Natural killer cell (primary cell): ENCODE results near the gene PHKB. TPM values are rescaled to one million over a fixed set of nuclear protein-coding genes. Genes with fewer than 3 reads are reported as not detected.

Source experiments
- ATAC-seq, 3 donors: fragments of 150-1000 bp in 2 of 3; fragments of 200-7000 bp in 1 of 3; cut with Tn5 transposase; 1 replicate in 1 of 3; 2 replicates in 2 of 3; pipeline ENCODE4 v1.10.0; 2021; ENCODE audit warnings: mild to moderate bottlenecking in 2 of 3, moderate library complexity in 2 of 3
- DNase-seq, 2 donors: peaks; one replicate each; pipeline versions ENCODE4 v3.0.0 to v3.0.0-alpha.2; 2013 to 2021; ENCODE audit warnings: mixed read lengths in 1 of 2
- H3K27ac ChIP-seq: one replicate; pipeline ENCODE4 v1.5.1; 2013; ENCODE audit warnings: mild to moderate bottlenecking, low read length
- H3K27me3 ChIP-seq: one replicate; pipeline ENCODE4 v1.6.1; 2013; ENCODE audit warnings: low read length; ENCODE audit not compliant: control insufficient read depth, insufficient read depth
- H3K36me3 ChIP-seq: one replicate; pipeline ENCODE4 v1.6.1; 2013; ENCODE audit warnings: low read length; ENCODE audit not compliant: control insufficient read depth, insufficient read depth
- H3K4me1 ChIP-seq: one replicate; pipeline ENCODE4 v1.6.1; 2013; ENCODE audit warnings: low read length; ENCODE audit not compliant: control insufficient read depth, insufficient read depth
- H3K4me3 ChIP-seq: one replicate; pipeline ENCODE4 v1.5.1; 2013; ENCODE audit warnings: low read length
- H3K9me3 ChIP-seq: one replicate; pipeline ENCODE4 v1.6.1; 2013; ENCODE audit warnings: low read length; ENCODE audit not compliant: control insufficient read depth, insufficient read depth
- H3K27ac Mint-ChIP-seq, 2 donors: one replicate each; pipeline ENCODE4 v1.8.0; 2022; ENCODE audit warnings: mild to moderate bottlenecking in 2 of 2, mixed read lengths in 2 of 2, moderate library complexity in 1 of 2
- H3K27me3 Mint-ChIP-seq, 2 donors: one replicate each; pipeline ENCODE4 v1.8.0; 2022; ENCODE audit warnings: low read depth in 2 of 2, mixed read lengths in 2 of 2
- H3K36me3 Mint-ChIP-seq: one replicate; pipeline ENCODE4 v1.8.0; 2022; ENCODE audit warnings: mixed read lengths
- H3K4me1 Mint-ChIP-seq, 2 donors: one replicate each; pipeline ENCODE4 v1.8.0; 2022; ENCODE audit warnings: mixed read lengths in 2 of 2
- H3K4me3 Mint-ChIP-seq: one replicate; pipeline ENCODE4 v1.8.0; 2022; ENCODE audit warnings: mild to moderate bottlenecking, moderate library complexity, mixed read lengths
- H3K9me3 Mint-ChIP-seq, 2 donors: one replicate each; pipeline ENCODE4 v1.8.0; 2022; ENCODE audit warnings: mixed read lengths in 2 of 2
- WGBS: methylation state at CpG from one replicate; pipeline ENCODE4 v1.1.7; 2013; ENCODE audit warnings: missing lambda C conversion rate; ENCODE audit not compliant: insufficient coverage; 5-methylcytosine and 5-hydroxymethylcytosine counted together
- intact Hi-C: fragments of 100-400 bp; cut with micrococcal nuclease; formaldehyde crosslinking; loops from one replicate; pipeline ENCODE4 v1.14.2; 2022
- total RNA-seq, 4 donors: library from RNA; stranded (reverse); fragments of 120-200 nt in 1 of 4; gene quantifications; one replicate each; pipeline versions ENCODE4 v1.2.3 to v1.2.4, GENCODE V29; 2013 to 2022
- TF ChIP-seq, protein P1 (sequence below): fragments of 200-600 bp; IDR thresholded peaks from one replicate; pipeline ENCODE4 v1.8.0; 2022; ENCODE audit warnings: antibody characterized with exemption

PHKB gene
- total RNA-seq, 3 donors from 2014 or later (not counting 1 experiment from before 2014, with no cell fraction given), result 54.4 to 64.0 (median 58.5) TPM

DNA sequence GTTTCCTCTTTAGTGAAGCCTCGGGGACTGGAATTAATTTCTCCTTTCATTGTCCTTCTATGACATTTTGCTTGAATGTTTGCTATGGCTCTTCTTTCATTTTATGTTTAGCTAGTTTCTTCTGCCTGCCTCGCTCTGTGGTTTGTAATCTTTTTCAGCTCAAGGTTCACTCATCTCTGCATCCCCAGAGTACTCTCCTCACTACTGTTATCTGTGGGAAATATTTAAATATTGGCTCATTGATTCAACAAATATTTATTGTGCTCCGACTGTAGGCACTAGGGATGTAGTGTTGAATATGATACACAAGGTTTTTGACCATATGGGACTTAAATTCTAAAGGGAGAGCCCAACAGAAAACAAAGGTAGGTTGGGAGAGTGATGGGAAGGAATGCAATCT is 195.9 kb downstream of the PHKB start:
- no peaks in the 10 kb centered on the region for H3K4me1 Mint-ChIP-seq
- H3K4me1 ChIP-seq, result no peaks in the 10 kb centered on the region
- 99% methylated on average over 3 of the region's 3 CpGs for WGBS
- no peak overlapping the region for H3K4me3 Mint-ChIP-seq
- H3K27me3 Mint-ChIP-seq, result no peaks in the 10 kb centered on the region
- peaks cover 32% of the 10 kb centered on the region for H3K36me3 ChIP-seq
- ATAC-seq (no peak), DNase-seq (no peak)
- H3K9me3 ChIP-seq, result no peaks in the 10 kb centered on the region
- no peaks in the 10 kb centered on the region for H3K27me3 ChIP-seq
- H3K36me3 Mint-ChIP-seq, result peaks cover 13% of the 10 kb centered on the region
- H3K27ac Mint-ChIP-seq, result no peak overlapping the region
- TF ChIP-seq, protein P1, sequence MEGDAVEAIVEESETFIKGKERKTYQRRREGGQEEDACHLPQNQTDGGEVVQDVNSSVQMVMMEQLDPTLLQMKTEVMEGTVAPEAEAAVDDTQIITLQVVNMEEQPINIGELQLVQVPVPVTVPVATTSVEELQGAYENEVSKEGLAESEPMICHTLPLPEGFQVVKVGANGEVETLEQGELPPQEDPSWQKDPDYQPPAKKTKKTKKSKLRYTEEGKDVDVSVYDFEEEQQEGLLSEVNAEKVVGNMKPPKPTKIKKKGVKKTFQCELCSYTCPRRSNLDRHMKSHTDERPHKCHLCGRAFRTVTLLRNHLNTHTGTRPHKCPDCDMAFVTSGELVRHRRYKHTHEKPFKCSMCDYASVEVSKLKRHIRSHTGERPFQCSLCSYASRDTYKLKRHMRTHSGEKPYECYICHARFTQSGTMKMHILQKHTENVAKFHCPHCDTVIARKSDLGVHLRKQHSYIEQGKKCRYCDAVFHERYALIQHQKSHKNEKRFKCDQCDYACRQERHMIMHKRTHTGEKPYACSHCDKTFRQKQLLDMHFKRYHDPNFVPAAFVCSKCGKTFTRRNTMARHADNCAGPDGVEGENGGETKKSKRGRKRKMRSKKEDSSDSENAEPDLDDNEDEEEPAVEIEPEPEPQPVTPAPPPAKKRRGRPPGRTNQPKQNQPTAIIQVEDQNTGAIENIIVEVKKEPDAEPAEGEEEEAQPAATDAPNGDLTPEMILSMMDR, result no peak
- no peak overlapping the region for H3K4me3 ChIP-seq
- intact Hi-C loops, result no loop called here
- H3K27ac ChIP-seq, result no peak overlapping the region
- H3K9me3 Mint-ChIP-seq, result no peaks in the 10 kb centered on the region

DNA sequence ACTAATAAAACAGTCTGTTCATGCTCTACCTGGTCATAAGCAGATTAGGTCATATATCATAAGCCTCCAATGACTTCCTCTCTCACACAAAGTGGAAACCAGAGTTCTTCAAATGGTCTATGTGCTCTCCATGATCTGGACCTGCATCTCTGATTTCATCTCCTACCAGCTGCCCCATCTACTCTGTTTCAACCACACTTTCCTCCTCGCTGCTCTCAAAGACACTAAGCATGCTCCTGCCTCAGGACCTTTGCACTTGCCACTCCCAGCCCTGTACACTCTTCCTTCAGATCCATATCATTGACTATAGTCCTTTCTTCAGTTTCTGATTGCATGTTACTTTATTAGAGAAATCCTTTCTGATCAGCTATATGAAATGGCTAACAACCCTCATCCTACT is 196.8 kb downstream of the PHKB start:
- intact Hi-C loops, result no loop called here
- no peak overlapping the region for H3K4me3 ChIP-seq
- Mint-ChIP-seq H3K27me3 (no peaks in the 10 kb centered on the region), H3K4me3 (no peak overlapping the region), H3K36me3 (peaks cover 15% of the 10 kb centered on the region), H3K9me3 (no peaks in the 10 kb centered on the region), H3K4me1 (no peaks in the 10 kb centered on the region), H3K27ac (no peak overlapping the region)
- no peaks in the 10 kb centered on the region for H3K27me3 ChIP-seq
- H3K4me1 ChIP-seq, result no peaks in the 10 kb centered on the region
- H3K27ac ChIP-seq, result no peak overlapping the region
- ATAC-seq (no peak), DNase-seq (no peak)
- peaks cover 36% of the 10 kb centered on the region for H3K36me3 ChIP-seq
- 97% methylated on average over 1 of the region's 1 CpG for WGBS
- TF ChIP-seq, protein P1, result no peak
- H3K9me3 ChIP-seq, result no peaks in the 10 kb centered on the region

DNA sequence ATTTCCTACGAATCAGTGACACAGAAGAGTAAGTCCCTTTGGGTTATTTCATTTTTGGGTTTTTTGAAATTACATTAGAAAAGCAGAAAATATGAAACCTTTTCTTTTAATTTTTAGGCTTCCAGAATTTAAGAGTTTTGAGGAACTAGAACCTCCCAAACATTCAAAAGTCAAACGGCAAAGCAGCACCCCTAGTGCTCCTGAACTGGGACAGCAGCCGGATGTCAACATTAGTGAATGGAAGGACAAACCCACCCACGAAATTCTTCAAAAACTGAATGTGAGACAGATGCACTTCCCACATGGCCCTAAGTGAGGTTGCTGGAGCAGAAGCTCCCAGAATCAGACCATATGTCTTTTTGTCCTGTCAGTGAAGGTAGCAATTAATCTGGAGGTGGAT is 199.4 kb downstream of the PHKB start:
- Mint-ChIP-seq H3K36me3 (peaks cover 15% of the 10 kb centered on the region), H3K4me3 (no peak overlapping the region), H3K27me3 (no peaks in the 10 kb centered on the region), H3K9me3 (no peaks in the 10 kb centered on the region), H3K4me1 (no peaks in the 10 kb centered on the region), H3K27ac (no peak overlapping the region)
- WGBS, result 91% methylated on average over 4 of the region's 4 CpGs
- H3K27ac ChIP-seq, result no peak overlapping the region
- H3K36me3 ChIP-seq, result peaks cover 41% of the 10 kb centered on the region
- no peaks in the 10 kb centered on the region for H3K27me3 ChIP-seq
- no peak for DNase-seq
- ATAC-seq, result no peak
- no peaks in the 10 kb centered on the region for H3K4me1 ChIP-seq
- TF ChIP-seq, protein P1, result no peak
- intact Hi-C loops, result no loop called here
- H3K9me3 ChIP-seq, result no peaks in the 10 kb centered on the region
- no peak overlapping the region for H3K4me3 ChIP-seq

DNA sequence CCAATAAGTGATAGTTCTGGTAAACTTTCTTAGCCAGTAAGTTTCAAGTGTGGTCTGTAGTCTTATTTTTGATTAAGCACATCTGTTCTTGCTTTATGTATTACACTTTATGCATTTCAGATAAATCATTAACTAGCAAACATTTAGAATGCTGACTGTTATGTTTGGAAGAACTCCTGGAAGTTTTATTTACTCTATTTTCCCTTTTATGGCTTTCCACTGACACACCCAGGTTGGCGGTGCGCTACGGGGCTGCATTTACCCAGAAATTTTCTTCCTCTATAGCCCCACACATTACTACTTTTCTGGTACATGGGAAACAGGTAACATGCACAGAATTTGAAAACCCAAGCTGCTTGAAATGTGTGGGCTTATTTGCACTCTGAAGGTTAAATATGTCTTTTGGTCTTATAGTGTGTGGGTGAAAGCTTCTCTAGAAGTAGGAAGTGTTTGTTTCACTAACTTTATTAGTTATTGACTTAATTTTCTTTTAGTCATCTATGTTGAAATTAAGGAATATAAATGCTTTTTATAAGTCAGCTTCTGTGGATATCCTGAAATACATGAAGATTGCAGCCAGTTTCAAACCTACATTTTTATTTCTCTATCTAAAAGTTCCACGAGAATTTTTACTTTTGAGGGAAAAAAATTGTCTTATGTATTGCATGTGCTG is 203.7 kb downstream of the PHKB start:
- Histone ChIP-seq H3K27ac (no peak overlapping the region), H3K36me3 (peaks cover 37% of the 10 kb centered on the region), H3K4me1 (peaks cover 18% of the 10 kb centered on the region), H3K4me3 (no peak overlapping the region), H3K9me3 (no peaks in the 10 kb centered on the region), H3K27me3 (no peaks in the 10 kb centered on the region)
- Mint-ChIP-seq H3K36me3 (peaks cover 15% of the 10 kb centered on the region), H3K4me1 (peaks cover 25 to 32% of the 10 kb centered on the region in 2 donors), H3K4me3 (no peak overlapping the region), H3K27me3 (no peaks in the 10 kb centered on the region), H3K27ac (no peak overlapping the region), H3K9me3 (no peaks in the 10 kb centered on the region)
- WGBS, result 97% methylated on average over 3 of the region's 4 CpGs
- TF ChIP-seq, protein P1, result no peak
- intact Hi-C loops, result no loop called here
- ATAC-seq (no peak), DNase-seq (no peak)
